GM21367 (cell line): ENCODE results near the gene OR1B1.
"Not testable (repeated sequence)": the region's sequence is repeated elsewhere in the genome, so short reads cannot be mapped to it uniquely, and the experiment has no call there.

Experiments used
- ATAC-seq: cut with Tn5 transposase; IDR thresholded peaks from one replicate; pipeline ENCODE4 v1.9.1; 2021; ENCODE audit not compliant: unreplicated experiment

OR1B1 gene

DNA sequence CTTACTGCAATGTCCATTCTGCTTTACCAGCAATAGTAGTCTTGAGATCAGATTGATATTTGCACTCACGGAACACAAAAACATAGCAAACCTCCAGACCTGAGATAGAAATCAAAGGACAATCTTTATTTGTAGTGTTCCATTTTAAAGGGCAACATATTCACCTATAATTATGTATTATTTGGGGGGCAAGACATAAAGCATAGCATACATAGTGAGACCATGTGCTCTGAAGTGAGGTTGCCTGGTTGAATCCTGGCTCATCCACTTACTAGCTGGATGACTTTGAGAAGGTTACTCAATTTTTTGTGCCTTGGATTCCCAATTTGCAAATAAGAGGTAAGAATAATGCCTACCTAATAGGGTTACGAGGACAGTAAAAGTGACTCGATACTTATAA lies at the start of gene OR1B1:
Gene OR1B1, minus strand, starts transcription at position 101 of the 400 bp plus-strand sequence.
- no peak for ATAC-seq

DNA sequence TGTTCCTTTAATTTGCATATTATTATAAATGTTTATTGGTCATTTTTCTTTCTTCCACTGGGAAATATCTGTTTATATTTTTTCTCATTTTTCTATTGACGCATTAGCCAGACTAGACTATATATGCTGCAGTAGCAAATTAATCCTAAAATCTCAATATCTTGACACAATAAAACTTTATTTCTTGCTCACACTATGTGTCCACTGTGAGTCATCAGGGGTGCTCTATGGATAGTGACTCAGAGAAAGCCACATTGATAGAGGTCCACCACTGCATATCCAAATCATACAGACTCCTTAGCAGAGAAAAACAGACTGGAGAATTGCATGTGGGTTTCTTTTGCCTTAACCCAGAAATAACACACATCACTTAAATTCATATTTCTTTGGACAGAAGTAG lies 38.3 kb upstream of the OR1B1 start:
- no peak for ATAC-seq

DNA sequence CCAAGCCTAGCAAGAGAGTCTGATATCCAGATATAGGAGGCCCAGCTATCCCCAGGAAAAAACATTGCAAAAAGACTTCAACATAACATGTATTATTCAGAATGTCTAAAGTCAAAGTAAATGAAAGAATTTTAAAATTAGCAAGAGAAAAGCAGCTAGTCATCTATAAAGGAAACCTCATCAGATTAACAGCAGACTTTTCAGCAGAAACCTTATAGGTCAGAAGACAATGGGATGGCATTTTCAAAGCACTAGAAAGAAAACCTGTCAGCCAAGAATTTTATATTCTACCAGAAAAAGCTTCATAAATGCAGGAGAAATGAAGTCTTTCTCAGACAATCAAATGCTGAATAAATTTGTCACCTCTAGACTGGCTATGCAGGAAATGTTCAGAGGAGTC lies 27.4 kb upstream of the OR1B1 start:
- no peak for ATAC-seq

DNA sequence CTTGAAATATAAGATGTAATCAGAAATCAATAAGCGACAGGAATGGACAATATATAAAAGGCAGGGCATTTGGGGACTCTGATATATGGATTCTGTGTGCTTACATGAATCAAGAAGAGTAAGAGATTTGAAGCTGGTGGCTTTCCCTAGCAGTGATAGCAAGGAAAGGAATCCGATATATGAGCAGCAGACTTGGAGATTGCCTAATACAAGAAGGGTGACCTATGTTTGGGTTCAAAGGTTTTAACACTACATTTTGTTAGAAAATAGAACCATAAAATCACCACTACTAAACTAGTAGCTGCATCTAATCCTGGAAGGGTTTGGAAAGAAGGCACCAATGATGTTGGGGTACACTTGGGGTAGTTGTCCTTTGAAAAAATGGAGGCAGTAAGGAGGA lies 15.1 kb upstream of the OR1B1 start:
- ATAC-seq, result no peak

DNA sequence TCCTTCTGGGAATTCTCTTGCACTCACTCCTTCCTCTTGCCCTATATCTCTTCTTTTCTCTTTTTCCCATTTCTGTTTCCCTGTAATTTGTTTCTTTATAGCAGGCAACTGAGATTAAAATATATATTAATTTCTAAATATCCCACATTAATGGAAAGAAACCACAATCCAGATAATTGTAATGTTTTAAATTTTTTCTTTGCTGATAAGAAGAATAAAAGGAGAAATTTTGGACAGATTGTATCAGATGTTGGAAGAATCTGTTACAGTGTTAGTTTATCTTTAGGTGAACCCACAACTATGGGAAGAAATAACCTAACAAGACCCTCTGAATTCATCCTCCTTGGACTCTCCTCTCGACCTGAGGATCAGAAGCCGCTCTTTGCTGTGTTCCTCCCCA lies 4.0 kb upstream of the OR1B1 start, which contains the start of gene OR1L1:
Gene OR1L1, plus strand, starts transcription at position 301 of the 400 bp plus-strand sequence. Its CDS starts 0 bp downstream, at position 301.
- no peak for ATAC-seq

DNA sequence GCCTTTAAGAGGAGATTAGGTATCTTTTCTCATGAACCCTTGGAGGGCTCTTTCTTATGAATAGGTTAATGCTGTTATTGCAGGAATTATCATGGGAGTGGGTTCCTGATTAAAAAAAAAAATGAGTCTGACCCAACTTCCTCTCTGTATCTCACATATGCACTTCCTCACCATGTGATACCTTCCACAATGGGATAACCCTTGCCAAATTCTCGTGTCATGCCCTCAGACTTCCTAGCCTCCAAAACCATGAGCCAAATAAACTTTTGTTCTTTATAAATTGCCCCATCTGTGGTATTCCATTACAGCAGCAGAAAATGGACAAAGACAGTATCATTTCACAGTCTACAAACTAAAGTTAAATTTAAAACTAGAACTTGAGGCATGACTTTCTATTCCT lies 1.0 kb downstream of the OR1B1 start:
- no peak for ATAC-seq

DNA sequence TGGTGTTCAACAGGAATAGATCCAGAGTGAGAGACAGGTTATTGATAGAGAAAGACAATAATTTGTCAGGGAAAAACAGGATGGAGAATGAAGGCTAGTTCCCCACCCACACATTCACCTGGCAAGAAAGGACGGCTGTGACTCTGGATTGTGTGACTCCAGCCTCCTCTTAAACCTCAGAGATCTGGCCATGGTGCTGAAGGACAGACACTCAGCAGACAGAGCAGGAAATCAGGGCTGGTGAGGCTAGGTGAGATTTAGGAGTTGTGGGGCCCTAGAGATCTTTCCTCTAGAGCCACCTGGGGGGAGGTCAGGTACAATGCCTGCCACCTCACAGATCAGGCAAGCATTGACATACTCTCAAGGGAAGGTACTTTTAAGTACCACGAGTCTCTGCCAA lies 15.2 kb downstream of the OR1B1 start:
- no peak for ATAC-seq

DNA sequence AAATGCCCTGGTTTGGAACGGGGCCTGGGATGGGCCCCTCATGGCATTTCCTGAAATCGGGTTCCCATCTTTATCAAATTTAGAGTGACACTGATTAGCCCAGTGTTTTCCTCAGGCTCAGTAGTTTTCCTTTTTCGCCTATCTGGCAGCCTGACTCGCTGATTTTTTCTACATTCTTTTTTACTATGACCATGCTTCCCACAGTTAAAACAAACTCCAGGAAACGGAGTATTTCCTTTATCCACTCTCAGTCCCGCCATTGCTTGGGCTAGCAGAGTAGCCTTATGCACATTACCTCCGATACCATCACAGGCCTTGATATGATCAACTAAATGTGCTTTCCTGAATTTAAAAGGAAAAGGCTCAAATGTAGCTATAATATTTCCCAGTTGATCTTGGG lies 37.4 kb downstream of the OR1B1 start:
- no peak for ATAC-seq

DNA sequence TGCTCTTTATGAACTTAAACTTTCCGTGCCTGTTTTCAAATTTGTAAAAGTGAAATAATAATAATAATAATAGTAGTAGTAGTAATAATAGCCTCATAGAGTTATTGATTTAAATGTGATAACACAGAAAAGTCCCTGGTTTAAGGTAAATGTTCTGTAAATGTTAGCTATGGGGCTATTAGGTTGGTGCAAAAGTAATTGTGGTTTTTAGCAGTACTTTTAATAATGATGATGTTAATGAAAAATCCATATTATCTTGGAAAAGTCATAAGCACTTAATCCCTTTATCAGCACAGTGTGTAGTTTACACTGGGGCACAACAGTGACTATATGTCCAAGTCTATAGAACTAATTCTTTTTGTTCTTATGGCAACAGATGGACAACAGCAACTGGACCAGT lies 43.1 kb downstream of the OR1B1 start, which contains the start of gene OR1Q1:
Gene OR1Q1, plus strand, starts transcription at position 377 of the 400 bp plus-strand sequence. Its CDS starts 0 bp downstream, at position 377.
- ATAC-seq, result no peak

DNA sequence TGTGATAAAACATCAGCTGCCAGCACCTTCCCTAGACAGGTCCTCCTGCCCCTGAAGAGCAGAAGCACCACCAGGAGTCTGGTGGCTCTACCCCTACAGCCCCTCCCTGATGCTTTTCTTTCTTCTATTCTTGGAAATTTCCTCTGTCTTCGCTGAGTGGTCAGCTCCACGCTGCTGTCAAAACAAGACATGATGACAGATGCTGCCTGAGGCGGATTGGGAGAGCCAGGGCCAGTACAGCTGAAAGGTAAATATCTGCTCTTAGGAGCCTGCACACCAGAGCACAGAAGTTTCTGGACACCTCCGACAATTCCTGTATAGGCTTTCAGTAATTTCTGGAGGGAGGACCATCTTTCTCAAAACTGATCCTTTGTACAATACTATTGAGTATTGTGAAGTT lies 47.6 kb downstream of the OR1B1 start:
- no peak for ATAC-seq

DNA sequence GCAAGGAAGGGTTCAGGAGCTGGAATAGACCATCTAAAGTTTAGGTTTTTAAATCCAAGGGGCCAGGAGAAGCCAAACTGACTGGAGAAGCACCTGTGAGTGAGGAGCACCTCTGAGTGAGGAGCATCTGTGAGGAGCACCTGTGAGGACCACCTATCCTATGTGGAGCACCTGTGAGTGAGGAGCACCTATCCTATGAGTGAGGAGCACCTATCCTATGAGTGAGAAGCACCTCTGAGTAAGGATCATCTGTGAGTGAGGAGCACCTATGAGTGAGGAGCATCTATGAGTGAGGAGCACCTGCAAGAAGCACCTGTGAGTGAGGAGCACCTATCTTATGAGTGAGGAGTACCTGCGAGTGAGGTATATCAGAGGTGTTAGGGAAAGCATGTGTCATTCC lies 50.8 kb downstream of the OR1B1 start:
- no peak for ATAC-seq

DNA sequence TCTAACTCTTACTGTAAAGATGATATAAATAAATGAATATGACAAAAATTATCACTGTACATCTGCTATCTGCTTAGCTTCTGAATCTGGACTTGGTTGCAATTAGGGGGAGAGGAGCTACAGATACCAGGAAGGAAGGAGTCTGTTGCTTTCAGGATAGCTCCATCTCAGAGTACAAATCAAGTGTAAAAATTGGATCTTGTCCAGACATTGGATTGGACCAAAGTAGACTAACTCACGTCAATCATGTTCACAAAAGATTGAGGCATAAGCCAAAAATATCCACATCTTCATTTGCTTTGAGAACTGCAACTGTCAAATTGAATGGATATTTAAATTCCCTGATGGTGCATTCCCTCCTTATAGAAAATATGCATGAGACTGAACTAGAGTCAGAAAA lies 51.7 kb downstream of the OR1B1 start:
- no peak for ATAC-seq

DNA sequence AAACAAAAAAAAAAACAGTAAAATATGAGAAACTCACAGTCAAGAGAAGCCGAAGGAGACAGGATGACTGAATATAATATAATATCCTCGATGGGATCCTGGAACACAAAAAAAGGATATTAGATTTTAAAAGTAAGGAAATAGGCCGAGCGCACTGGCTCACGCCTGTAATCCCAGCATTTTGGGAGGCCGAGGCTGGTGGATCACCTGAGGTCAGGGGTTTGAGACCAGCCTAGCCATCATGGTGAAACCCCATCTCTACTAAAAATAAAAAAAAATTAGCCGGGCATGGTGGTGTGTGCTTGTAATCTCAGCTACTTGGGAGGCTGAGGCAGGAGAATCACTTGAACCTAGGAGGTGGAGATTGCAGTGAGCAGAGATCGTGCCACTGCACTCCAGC lies 74.1 kb downstream of the OR1B1 start, which contains the start of gene OR1L8:
Gene OR1L8, minus strand, starts transcription at position 101 of the 400 bp plus-strand sequence. CDS start 14,907 bp downstream, outside the sequence.
- not testable (repeated sequence) for ATAC-seq

DNA sequence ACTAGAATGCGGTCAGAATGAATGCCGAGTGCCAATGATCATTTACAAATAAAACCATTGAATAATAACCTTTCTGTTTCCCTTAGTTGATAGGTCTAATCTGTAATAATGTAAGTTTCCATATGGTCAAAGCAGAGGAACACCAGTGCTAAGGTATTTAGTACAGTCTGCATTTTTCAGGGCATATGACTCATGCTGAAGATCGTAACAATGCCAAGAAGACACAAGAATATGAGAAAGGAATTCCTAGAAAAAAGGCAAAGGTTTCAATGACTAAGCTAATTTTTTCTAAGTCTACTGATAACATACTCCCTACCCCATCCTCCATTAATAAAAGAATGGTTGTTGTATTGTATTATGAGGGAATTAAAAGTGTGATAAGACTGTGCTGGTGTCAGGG lies 77.1 kb downstream of the OR1B1 start:
- no peak for ATAC-seq

DNA sequence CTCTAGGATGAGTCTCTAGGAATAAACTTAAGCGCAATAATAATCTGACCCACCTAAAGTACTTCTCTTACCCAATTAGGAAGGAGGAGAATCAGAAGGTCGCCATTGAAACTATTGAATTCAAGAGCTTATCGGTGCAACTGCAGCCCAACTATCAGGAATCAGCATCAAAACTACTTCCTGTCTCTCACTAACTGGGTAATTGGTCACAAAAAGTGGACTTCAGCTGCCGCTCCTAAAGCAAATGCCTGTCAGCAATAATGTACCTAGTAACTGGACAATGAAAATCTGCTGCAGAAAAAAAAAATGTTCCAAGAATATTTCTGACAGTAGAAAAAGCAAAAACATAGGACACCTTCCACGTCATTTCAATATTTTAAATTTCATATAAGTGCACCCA lies 77.6 kb downstream of the OR1B1 start:
- no peak for ATAC-seq
